IMR-90 (cell line): ENCODE measurements around the gene SLC7A4. TPM values are rescaled to one million over a fixed set of nuclear protein-coding genes. Genes with fewer than 3 reads are reported as not detected.

ENCODE experiments used
- ATAC-seq: fragments of 200-7000 bp; cut with Tn5 transposase; 2 replicates; pipeline ENCODE4 v1.9.1; 2020; ENCODE audit warnings: low read depth, mild to moderate bottlenecking, moderate library complexity
- BruUV-seq: library from RNA; stranded (reverse); fragments of 400-500 nt; replicated peaks from 2 replicates; lab custom pipeline; 2021; lab: Mats Ljungman, UMichigan
- CTCF ChIA-PET: fragments of 300-600 bp; formaldehyde crosslinking; extraction: SDS; loops from one replicate; lab custom pipeline; 2021; ENCODE audit warnings: antibody characterized with exemption; lab: Yijun Ruan, JAX
- POLR2A ChIA-PET: fragments of 300-600 bp; sonication (Branson Sonifier 250); formaldehyde crosslinking; loops from one replicate; lab custom pipeline; 2022; ENCODE audit warnings: antibody characterized with exemption; ENCODE audit not compliant: unreplicated experiment; lab: Charles Lee
- DNase-seq: peaks from one replicate; pipeline ENCODE4 v3.0.0; 2013
- H2AFZ ChIP-seq: replicated peaks from 2 replicates; pipeline ENCODE3; 2013; ENCODE audit warnings: low read length, mild to moderate bottlenecking; ENCODE audit not compliant: poor library complexity
- H2AK5ac ChIP-seq: 2 replicates; pipeline ENCODE4 v1.6.1; 2013; ENCODE audit warnings: low read depth, low read length, inconsistent platforms
- H2AK9ac ChIP-seq: replicated peaks from 2 replicates; pipeline ENCODE3; 2013; ENCODE audit warnings: mild to moderate bottlenecking, low read depth, low read length, moderate library complexity; ENCODE audit not compliant: poor library complexity
- H2BK120ac ChIP-seq: 2 replicates; pipeline ENCODE4 v1.6.1; 2013; ENCODE audit warnings: low read depth, low read length, inconsistent platforms
- H2BK15ac ChIP-seq: 3 replicates; pipeline ENCODE4 v1.6.1; 2013; ENCODE audit warnings: low read depth, low read length, inconsistent platforms
- H2BK20ac ChIP-seq: 2 replicates; pipeline ENCODE4 v1.6.1; 2013; ENCODE audit warnings: low read depth, mild to moderate bottlenecking, inconsistent platforms, low read length, moderate library complexity
- H2BK5ac ChIP-seq: 2 replicates; pipeline ENCODE4 v1.6.1; 2013; ENCODE audit warnings: mild to moderate bottlenecking, low read depth, low read length, inconsistent platforms; ENCODE audit not compliant: poor library complexity, severe bottlenecking
- H3K14ac ChIP-seq: replicated peaks from 2 replicates; pipeline ENCODE4 v1.6.1; 2013; ENCODE audit warnings: low read depth, low read length, inconsistent platforms
- H3K18ac ChIP-seq: 2 replicates; pipeline ENCODE4 v1.6.1; 2013; ENCODE audit warnings: low read depth, low read length, control low read depth
- H3K23ac ChIP-seq: 2 replicates; pipeline ENCODE4 v1.6.1; 2013; ENCODE audit warnings: low read depth, low read length, inconsistent platforms
- H3K27ac ChIP-seq: 2 replicates; pipeline ENCODE4 v1.5.1; 2013; ENCODE audit warnings: mild to moderate bottlenecking, control low read depth, low read length; ENCODE audit not compliant: insufficient read depth
- H3K27me3 ChIP-seq: 2 replicates; pipeline ENCODE4 v1.6.1; 2013; ENCODE audit warnings: low read length; ENCODE audit not compliant: control insufficient read depth, insufficient read depth
- H3K36me3 ChIP-seq: 2 replicates; pipeline ENCODE4 v1.6.1; 2013; ENCODE audit warnings: low read length, mixed read lengths; ENCODE audit not compliant: control insufficient read depth, insufficient read depth
- H3K4ac ChIP-seq: 2 replicates; pipeline ENCODE4 v1.6.1; 2013; ENCODE audit warnings: low read depth, low read length, inconsistent platforms
- H3K4me1 ChIP-seq: 2 replicates; pipeline ENCODE4 v1.6.1; 2013; ENCODE audit warnings: low read length, mixed read lengths; ENCODE audit not compliant: control insufficient read depth, insufficient read depth
- H3K4me2 ChIP-seq: 2 replicates; pipeline ENCODE4 v1.6.1; 2013; ENCODE audit warnings: low read depth, mild to moderate bottlenecking, control low read depth, low read length, moderate library complexity
- H3K4me3 ChIP-seq: 2 replicates; pipeline ENCODE4 v1.5.1; 2013; ENCODE audit warnings: low read depth, mild to moderate bottlenecking, control low read depth, low read length, moderate library complexity; ENCODE audit not compliant: insufficient read depth
- H3K56ac ChIP-seq: 2 replicates; pipeline ENCODE4 v1.6.1; 2013; ENCODE audit warnings: low read length, inconsistent platforms; ENCODE audit not compliant: insufficient read depth; ENCODE audit errors: extremely low read depth
- H3K79me1 ChIP-seq, 2 experiments: 2 replicates each; pipeline ENCODE4 v1.6.1; 2013; ENCODE audit warnings: low read length in 2 of 2, inconsistent platforms in 1 of 2, low read depth in 1 of 2
- H3K9ac ChIP-seq: 2 replicates; pipeline ENCODE4 v1.6.1; 2013; ENCODE audit warnings: low read depth, low read length, control low read depth
- H3K9me1 ChIP-seq: 2 replicates; pipeline ENCODE4 v1.6.1; 2013; ENCODE audit warnings: low read length, inconsistent platforms; ENCODE audit not compliant: insufficient read depth
- H3K9me3 ChIP-seq: 2 replicates; pipeline ENCODE4 v1.6.1; 2013; ENCODE audit warnings: low read length; ENCODE audit not compliant: control insufficient read depth, insufficient read depth
- H4K20me1 ChIP-seq: 2 replicates; pipeline ENCODE4 v1.6.1; 2013; ENCODE audit warnings: low read length, inconsistent platforms; ENCODE audit not compliant: insufficient read depth
- H4K5ac ChIP-seq: 2 replicates; pipeline ENCODE4 v1.6.1; 2013; ENCODE audit warnings: mild to moderate bottlenecking, low read depth, low read length, control low read depth
- H4K8ac ChIP-seq, 2 experiments: 2 replicates each; pipeline ENCODE4 v1.6.1; 2013; ENCODE audit warnings: low read depth in 2 of 2, low read length in 2 of 2, control low read depth in 1 of 2, inconsistent platforms in 1 of 2
- H4K91ac ChIP-seq: 2 replicates; pipeline ENCODE4 v1.6.1; 2013; ENCODE audit warnings: low read depth, low read length, inconsistent platforms; ENCODE audit not compliant: insufficient read depth
- BHLHE40 ChIP-seq: fragments of 150-350 bp; IDR thresholded peaks from 2 replicates; pipeline ENCODE4 v1.6.1; 2016; ENCODE audit warnings: mild to moderate bottlenecking, low read depth, low read length
- CEBPB ChIP-seq: IDR thresholded peaks from 2 replicates; pipeline ENCODE4 v1.6.1; 2012; ENCODE audit warnings: low read depth, low read length, improper control_type of control experiment
- CHD1 ChIP-seq: IDR thresholded peaks from 2 replicates; pipeline ENCODE4 v1.6.1; 2012; ENCODE audit warnings: low read depth, low read length, improper control_type of control experiment
- ELK1 ChIP-seq: fragments of 150-350 bp; IDR thresholded peaks from 2 replicates; pipeline ENCODE4 v1.6.1; 2016; ENCODE audit warnings: low read depth, mild to moderate bottlenecking, low read length, moderate library complexity, borderline replicate concordance
- MAFK ChIP-seq: IDR thresholded peaks from 2 replicates; pipeline ENCODE4 v1.6.1; 2012; ENCODE audit warnings: low read depth, low read length, improper control_type of control experiment
- MAZ ChIP-seq: IDR thresholded peaks from 2 replicates; pipeline ENCODE4 v1.6.1; 2012; ENCODE audit warnings: low read depth, mild to moderate bottlenecking, low read length, improper control_type of control experiment, moderate library complexity, borderline replicate concordance
- MXI1 ChIP-seq: IDR thresholded peaks from 2 replicates; pipeline ENCODE4 v1.6.1; 2012; ENCODE audit warnings: low read depth, mild to moderate bottlenecking, low read length, moderate library complexity, borderline replicate concordance
- NFE2L2 ChIP-seq: fragments of 150-350 bp; IDR thresholded peaks from 2 replicates; pipeline ENCODE4 v1.6.1; 2016; ENCODE audit warnings: low read depth, mild to moderate bottlenecking, low read length
- POLR2A ChIP-seq: IDR thresholded peaks from 2 replicates; pipeline ENCODE4 v1.6.1; 2012; ENCODE audit warnings: mild to moderate bottlenecking, low read depth, low read length
- RAD21 ChIP-seq: IDR thresholded peaks from 2 replicates; pipeline ENCODE4 v1.6.1; 2012; ENCODE audit warnings: low read length, improper control_type of control experiment
- RCOR1 ChIP-seq: IDR thresholded peaks from 2 replicates; pipeline ENCODE4 v1.6.1; 2012; ENCODE audit warnings: mild to moderate bottlenecking, low read length, improper control_type of control experiment; ENCODE audit not compliant: insufficient replicate concordance
- RFX5 ChIP-seq: IDR thresholded peaks from 2 replicates; pipeline ENCODE4 v1.8.0; 2012; ENCODE audit warnings: low read depth, mild to moderate bottlenecking, low read length, moderate library complexity
- SMC3 ChIP-seq: fragments of 150-350 bp; IDR thresholded peaks from 2 replicates; pipeline ENCODE4 v1.6.1; 2016; ENCODE audit warnings: low read depth, mild to moderate bottlenecking, antibody characterized with exemption, low read length, moderate library complexity
- USF2 ChIP-seq: fragments of 150-350 bp; IDR thresholded peaks from 2 replicates; pipeline ENCODE4 v1.6.1; 2017; ENCODE audit warnings: mild to moderate bottlenecking, antibody characterized with exemption, low read length, low read depth
- WGBS, 2 experiments: methylation state at CpG; one replicate each; pipeline versions ENCODE4 v1.1.5 to v1.1.7; 2013; ENCODE audit warnings: missing lambda C conversion rate in 2 of 2; ENCODE audit not compliant: insufficient read length in 1 of 2; ENCODE audit errors: extremely low coverage in 2 of 2; 5-methylcytosine and 5-hydroxymethylcytosine counted together
- dilution Hi-C: fragments of 300-500 bp; cut with HindIII; formaldehyde crosslinking; loops from one replicate; pipeline ENCODE4 v1.14.3; 2018; ENCODE audit warnings: low sequenced_read_pairs; ENCODE audit not compliant: unreplicated experiment
- in situ Hi-C: fragments of 300-500 bp; cut with MboI; formaldehyde crosslinking; loops from 3 replicates; pipeline ENCODE4 v1.14.3; 2019; ENCODE audit warnings: low sequenced_read_pairs, inconsistent platforms, mixed read lengths
- intact Hi-C: fragments of 100-400 bp; cut with micrococcal nuclease; formaldehyde crosslinking; loops from 2 replicates; pipeline ENCODE4 v1.10.0; 2022
- polyA plus RNA-seq, 3 experiments: library from polyadenylated mRNA; depleted of rRNA; stranded (reverse); fragments of >200 nt; gene quantifications; 2 replicates each; pipeline ENCODE4 v1.2.3, GENCODE V29; 2012; ENCODE audit warnings: low replicate concordance in 1 of 3
- total RNA-seq: library from RNA; depleted of rRNA; stranded (reverse); fragments of >200 nt; gene quantifications from 2 replicates; pipeline ENCODE4 v1.2.3, GENCODE V29; 2012
- TF ChIP-seq, protein P1 (sequence below): conservative IDR thresholded peaks from 2 replicates; pipeline ENCODE4 v1.5.1; 2012; ENCODE audit warnings: mild to moderate bottlenecking, low read depth, low read length, improper control_type of control experiment

The SLC7A4 gene
- total and polyA plus RNA-seq, 2 of the 4 experiments (the other 2 are of a cell fraction) = 0.03 TPM; not detected in 1

- no peaks in the 10 kb centered on the region for H3K9me1 ChIP-seq
- ATAC-seq (no peak), DNase-seq (no peak)
- ChIA-PET POLR2A (no interaction called here), CTCF (no interaction called here)
- TF ChIP-seq, protein P1, sequence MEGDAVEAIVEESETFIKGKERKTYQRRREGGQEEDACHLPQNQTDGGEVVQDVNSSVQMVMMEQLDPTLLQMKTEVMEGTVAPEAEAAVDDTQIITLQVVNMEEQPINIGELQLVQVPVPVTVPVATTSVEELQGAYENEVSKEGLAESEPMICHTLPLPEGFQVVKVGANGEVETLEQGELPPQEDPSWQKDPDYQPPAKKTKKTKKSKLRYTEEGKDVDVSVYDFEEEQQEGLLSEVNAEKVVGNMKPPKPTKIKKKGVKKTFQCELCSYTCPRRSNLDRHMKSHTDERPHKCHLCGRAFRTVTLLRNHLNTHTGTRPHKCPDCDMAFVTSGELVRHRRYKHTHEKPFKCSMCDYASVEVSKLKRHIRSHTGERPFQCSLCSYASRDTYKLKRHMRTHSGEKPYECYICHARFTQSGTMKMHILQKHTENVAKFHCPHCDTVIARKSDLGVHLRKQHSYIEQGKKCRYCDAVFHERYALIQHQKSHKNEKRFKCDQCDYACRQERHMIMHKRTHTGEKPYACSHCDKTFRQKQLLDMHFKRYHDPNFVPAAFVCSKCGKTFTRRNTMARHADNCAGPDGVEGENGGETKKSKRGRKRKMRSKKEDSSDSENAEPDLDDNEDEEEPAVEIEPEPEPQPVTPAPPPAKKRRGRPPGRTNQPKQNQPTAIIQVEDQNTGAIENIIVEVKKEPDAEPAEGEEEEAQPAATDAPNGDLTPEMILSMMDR = no peak
- TF ChIP-seq USF2 = no peak
- no peak for TF ChIP-seq RFX5
- TF ChIP-seq SMC3 = no peak
- TF ChIP-seq MAFK = no peak
- no peak for TF ChIP-seq RCOR1
- TF ChIP-seq NFE2L2 = no peak
- TF ChIP-seq CHD1 = no peak
- TF ChIP-seq ELK1 = no peak
- no peak for TF ChIP-seq MXI1
- TF ChIP-seq RAD21 = no peak
- no peak for TF ChIP-seq POLR2A
- TF ChIP-seq MAZ = no peak
- no peak for TF ChIP-seq BHLHE40
- no peak for TF ChIP-seq CEBPB
- H3K27me3 ChIP-seq = no peaks in the 10 kb centered on the region
- no peak overlapping the region for H3K4me2 ChIP-seq
- no peaks in the 10 kb centered on the region for H4K20me1 ChIP-seq
- BruUV-seq = no TSS peak
- dilution Hi-C loops = no loop called here
- no peak overlapping the region for H3K27ac ChIP-seq
- H2AFZ ChIP-seq = no peak overlapping the region
- no peak overlapping the region for H2BK120ac ChIP-seq
- H3K4me1 ChIP-seq = no peaks in the 10 kb centered on the region
- no peaks in the 10 kb centered on the region for H3K9me3 ChIP-seq
- H3K36me3 ChIP-seq = peaks cover 62% of the 10 kb centered on the region
- no peak overlapping the region for H3K56ac ChIP-seq
- H3K23ac ChIP-seq = no peak overlapping the region
- in situ Hi-C loops = no loop called here
- WGBS, 2 experiments = 95% methylated on average over 15 of the region's 29 CpGs; no CpG with 5 or more reads in 1 of the 2 experiments
- H4K8ac ChIP-seq = no peak overlapping the region
- no peak overlapping the region for H4K91ac ChIP-seq
- no peak overlapping the region for H3K9ac ChIP-seq
- H2AK5ac ChIP-seq = no peak overlapping the region
- H4K5ac ChIP-seq = no peak overlapping the region
- H3K4me3 ChIP-seq = no peak overlapping the region
- H3K18ac ChIP-seq = no peak overlapping the region
- H3K4ac ChIP-seq = no peak overlapping the region
- intact Hi-C loops = no loop called here
- H2AK9ac ChIP-seq = peak overlapping the region; percentile 28
- no peak overlapping the region for H2BK20ac ChIP-seq
- no peak overlapping the region for H2BK15ac ChIP-seq
- H3K79me1 ChIP-seq = peaks cover 0 to 10% of the 10 kb centered on the region in 2 experiments; a peak in 2 of 4 replicates
- H3K14ac ChIP-seq = no peak overlapping the region
- no peak overlapping the region for H2BK5ac ChIP-seq
Measured at GRCh38 chr22:20993304-20994127, 38.8 kb downstream of the SLC7A4 start.
